Measurements from ENCODE around the gene RPL4. TPM values are rescaled to one million over a fixed set of nuclear protein-coding genes. Genes with fewer than 3 reads are reported as not detected.

The RPL4 gene
- total RNA-seq, 1 experiment from 2014 or later = 5,548 TPM

DNA sequence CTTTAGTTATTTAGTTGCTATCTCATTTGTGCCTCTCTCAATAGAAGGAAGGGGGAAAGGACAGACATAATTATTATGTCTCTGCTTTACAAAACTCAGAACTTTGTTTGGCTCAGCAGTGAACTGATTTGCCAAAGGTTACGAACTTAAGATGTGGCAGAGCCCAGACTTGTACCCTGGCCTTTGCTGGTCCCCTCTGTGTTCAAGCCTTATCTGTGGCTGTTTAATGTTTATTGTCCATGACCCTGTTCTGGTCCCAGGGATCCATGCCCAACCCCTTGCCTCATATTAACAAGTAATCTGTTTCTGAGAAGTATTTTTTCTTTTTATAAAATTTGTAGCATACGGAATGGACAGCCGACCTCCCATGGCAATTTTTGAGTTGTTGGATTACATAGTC lies 17.8 kb downstream of the RPL4 start:
- H3K9ac ChIP-seq (ENCODE audit: low read length) = no peak overlapping the region
- 0 out of 2 replicates have a peak, but pooled peaks cover 4% of the 10 kb centered on the region for H3K79me2 ChIP-seq (ENCODE audit: low read length)
- H3K9me3 ChIP-seq (ENCODE audit: low read length) = no peaks in the 10 kb centered on the region
- H3K4me2 ChIP-seq (ENCODE audit: low read depth, low read length, poor library complexity, severe bottlenecking) = no peak overlapping the region
- H3K36me3 ChIP-seq (ENCODE audit: insufficient read depth, low read length) = peaks cover 17% of the 10 kb centered on the region; the same call in 1 of the 2 replicates
- DNase-seq = no peak
- H3K9me2 ChIP-seq (replicated peaks; ENCODE audit: insufficient read depth, low read length) = no peaks in the 10 kb centered on the region
- no peak overlapping the region for H3K4me3 ChIP-seq (ENCODE audit: low read length)
- no peaks in the 10 kb centered on the region for H3K4me1 ChIP-seq (ENCODE audit: low read length)
- no peaks in the 10 kb centered on the region for H4K20me1 ChIP-seq (ENCODE audit: insufficient read depth, low read depth, low read length)
- H3K27me3 ChIP-seq (ENCODE audit: low read length) = no peaks in the 10 kb centered on the region
- H2AFZ ChIP-seq (ENCODE audit: low read length) = no peak overlapping the region
- H3K27ac ChIP-seq (ENCODE audit: low read length) = no peak overlapping the region

DNA sequence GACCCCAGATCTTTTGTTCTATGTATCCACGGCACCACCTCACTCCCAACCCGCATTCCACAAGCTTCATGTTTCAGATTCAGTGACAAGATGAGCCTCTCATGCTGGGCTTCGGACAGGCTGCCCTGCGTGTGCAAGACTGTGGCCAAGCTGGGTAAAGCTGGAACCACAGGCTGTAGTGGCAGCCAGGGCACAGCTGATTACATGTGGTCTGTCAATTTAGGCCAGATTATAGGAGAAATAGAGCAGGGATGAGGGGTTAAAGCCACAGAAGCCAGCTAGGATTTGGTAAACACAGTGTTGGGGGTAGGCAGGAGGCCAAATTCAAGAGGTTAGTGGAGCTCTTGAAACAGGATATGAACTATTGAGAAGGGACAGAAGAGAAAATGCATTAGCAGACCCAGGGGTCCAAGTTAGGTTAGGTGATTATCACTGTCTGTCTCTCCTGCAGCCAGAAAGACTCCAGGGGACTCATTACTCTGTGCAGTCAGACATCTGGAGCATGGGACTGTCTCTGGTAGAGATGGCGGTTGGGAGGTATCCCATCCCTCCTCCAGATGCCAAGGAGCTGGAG lies 20.0 kb downstream of the RPL4 start:
- no peaks in the 10 kb centered on the region for H3K9me2 ChIP-seq (replicated peaks; ENCODE audit: insufficient read depth, low read length)
- no peak overlapping the region for H3K4me2 ChIP-seq (ENCODE audit: low read depth, low read length, poor library complexity, severe bottlenecking)
- DNase-seq = no peak
- no peaks in the 10 kb centered on the region for H3K4me1 ChIP-seq (ENCODE audit: low read length)
- H3K27me3 ChIP-seq (ENCODE audit: low read length) = no peaks in the 10 kb centered on the region
- no peaks in the 10 kb centered on the region for H4K20me1 ChIP-seq (ENCODE audit: insufficient read depth, low read depth, low read length)
- no peak overlapping the region for H3K27ac ChIP-seq (ENCODE audit: low read length)
- no peak overlapping the region for H3K9ac ChIP-seq (ENCODE audit: low read length)
- peaks cover 12% of the 10 kb centered on the region; the same call in 1 of the 2 replicates for H3K79me2 ChIP-seq (ENCODE audit: low read length)
- H3K36me3 ChIP-seq (ENCODE audit: insufficient read depth, low read length) = peaks cover 12% of the 10 kb centered on the region; the same call in 1 of the 2 replicates
- H2AFZ ChIP-seq (ENCODE audit: low read length) = no peak overlapping the region
- H3K4me3 ChIP-seq (ENCODE audit: low read length) = no peak overlapping the region
- no peaks in the 10 kb centered on the region for H3K9me3 ChIP-seq (ENCODE audit: low read length)

GRCh38 chr15:66483131-66483566 lies 21.5 kb downstream of the RPL4 start:
- peaks cover 15% of the 10 kb centered on the region; the same call in 1 of the 2 replicates for H3K79me2 ChIP-seq (ENCODE audit: low read length)
- H3K9me2 ChIP-seq (replicated peaks; ENCODE audit: insufficient read depth, low read length) = no peaks in the 10 kb centered on the region
- no peak overlapping the region for H3K4me2 ChIP-seq (ENCODE audit: low read depth, low read length, poor library complexity, severe bottlenecking)
- H3K27ac ChIP-seq (ENCODE audit: low read length) = no peak overlapping the region
- H3K9ac ChIP-seq (ENCODE audit: low read length) = no peak overlapping the region
- H3K4me1 ChIP-seq (ENCODE audit: low read length) = no peaks in the 10 kb centered on the region
- H2AFZ ChIP-seq (ENCODE audit: low read length) = no peak overlapping the region
- H4K20me1 ChIP-seq (ENCODE audit: insufficient read depth, low read depth, low read length) = no peaks in the 10 kb centered on the region
- H3K27me3 ChIP-seq (ENCODE audit: low read length) = no peaks in the 10 kb centered on the region
- H3K36me3 ChIP-seq (ENCODE audit: insufficient read depth, low read length) = peaks cover 8% of the 10 kb centered on the region; the same call in 1 of the 2 replicates
- no peak overlapping the region for H3K4me3 ChIP-seq (ENCODE audit: low read length)
- H3K9me3 ChIP-seq (ENCODE audit: low read length) = no peaks in the 10 kb centered on the region
- no peak for DNase-seq

DNA sequence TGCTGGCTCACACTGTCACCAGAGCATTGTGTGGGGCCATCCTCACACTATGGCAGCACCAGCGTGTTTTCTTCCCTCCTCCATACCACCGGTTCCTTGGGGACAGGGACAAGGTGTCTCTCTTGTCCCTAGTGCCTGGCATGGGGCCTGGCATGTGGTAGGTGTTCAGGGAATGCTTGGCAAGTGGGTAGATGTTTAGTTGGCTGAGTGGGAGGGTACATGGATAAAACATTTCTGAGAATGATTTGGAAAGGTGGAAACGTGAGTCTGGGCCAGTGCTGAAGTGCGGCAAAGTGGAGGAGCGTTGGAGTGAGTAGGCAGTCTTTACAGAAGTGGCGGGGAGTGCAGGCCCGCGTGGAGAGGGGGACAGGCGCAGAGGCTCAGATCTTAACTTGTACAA lies 22.1 kb downstream of the RPL4 start:
- H3K36me3 ChIP-seq (ENCODE audit: insufficient read depth, low read length) = peaks cover 3% of the 10 kb centered on the region; the same call in 1 of the 2 replicates

GRCh38 chr15:66481107-66481856 lies 23.4 kb downstream of the RPL4 start:
- Histone ChIP-seq H3K79me2 (ENCODE audit: low read length) (peaks cover 29% of the 10 kb centered on the region), H3K27ac (ENCODE audit: low read length) (no peak overlapping the region), H3K9ac (ENCODE audit: low read length) (no peak overlapping the region), H2AFZ (ENCODE audit: low read length) (no peak overlapping the region), H3K4me3 (ENCODE audit: low read length) (no peak overlapping the region), H3K36me3 (ENCODE audit: insufficient read depth, low read length) (no peaks in the 10 kb centered on the region; the same call in 1 of the 2 replicates), H3K9me2 (replicated peaks; ENCODE audit: insufficient read depth, low read length) (no peaks in the 10 kb centered on the region), H3K4me2 (ENCODE audit: low read depth, low read length, poor library complexity, severe bottlenecking) (no peak overlapping the region), H3K9me3 (ENCODE audit: low read length) (no peaks in the 10 kb centered on the region), H4K20me1 (ENCODE audit: insufficient read depth, low read depth, low read length) (no peaks in the 10 kb centered on the region), H3K4me1 (ENCODE audit: low read length) (no peaks in the 10 kb centered on the region), H3K27me3 (ENCODE audit: low read length) (no peaks in the 10 kb centered on the region)
- DNase-seq = no peak

More for the DNA sequence above, 22.1 kb downstream of the RPL4 start:
- no peak overlapping the region for H3K4me2 ChIP-seq (ENCODE audit: low read depth, low read length, poor library complexity, severe bottlenecking)
- H2AFZ ChIP-seq (ENCODE audit: low read length) = no peak overlapping the region
- no peaks in the 10 kb centered on the region for H3K27me3 ChIP-seq (ENCODE audit: low read length)
- no peak for DNase-seq
- no peaks in the 10 kb centered on the region for H3K9me2 ChIP-seq (replicated peaks; ENCODE audit: insufficient read depth, low read length)
- no peak overlapping the region for H3K9ac ChIP-seq (ENCODE audit: low read length)
- no peaks in the 10 kb centered on the region for H3K4me1 ChIP-seq (ENCODE audit: low read length)
- H4K20me1 ChIP-seq (ENCODE audit: insufficient read depth, low read depth, low read length) = no peaks in the 10 kb centered on the region
- H3K4me3 ChIP-seq (ENCODE audit: low read length) = no peak overlapping the region
- no peaks in the 10 kb centered on the region for H3K9me3 ChIP-seq (ENCODE audit: low read length)
- H3K79me2 ChIP-seq (ENCODE audit: low read length) = peaks cover 19% of the 10 kb centered on the region
- no peak overlapping the region for H3K27ac ChIP-seq (ENCODE audit: low read length)

DNA sequence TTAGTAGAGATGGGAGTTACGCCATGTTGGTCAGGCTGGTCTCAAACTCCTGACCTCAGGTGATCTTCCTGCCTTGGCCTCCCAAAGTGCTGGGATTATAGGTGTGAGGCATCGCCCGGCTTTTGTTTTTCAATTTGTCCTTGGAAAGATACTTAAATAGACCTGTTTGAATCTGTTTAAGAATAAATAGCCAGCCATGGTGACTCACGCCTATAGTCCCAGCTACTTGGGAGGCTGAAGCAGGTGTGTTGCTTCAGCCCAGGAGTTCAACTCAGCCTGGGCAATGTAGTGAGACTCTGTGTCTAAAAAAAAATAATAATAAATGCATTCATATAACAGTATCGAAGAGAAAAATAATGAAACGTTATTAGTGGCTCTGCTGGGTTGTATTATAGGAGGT lies 24.4 kb downstream of the RPL4 start:
- no peak for DNase-seq
- Histone ChIP-seq H3K27me3 (ENCODE audit: low read length) (no peaks in the 10 kb centered on the region), H3K4me2 (ENCODE audit: low read depth, low read length, poor library complexity, severe bottlenecking) (no peak overlapping the region), H4K20me1 (ENCODE audit: insufficient read depth, low read depth, low read length) (no peaks in the 10 kb centered on the region), H3K9ac (ENCODE audit: low read length) (no peak overlapping the region), H3K4me3 (ENCODE audit: low read length) (no peak overlapping the region), H3K9me2 (replicated peaks; ENCODE audit: insufficient read depth, low read length) (no peaks in the 10 kb centered on the region), H3K27ac (ENCODE audit: low read length) (no peak overlapping the region), H3K79me2 (ENCODE audit: low read length) (peaks cover 39% of the 10 kb centered on the region), H2AFZ (ENCODE audit: low read length) (no peak overlapping the region), H3K36me3 (ENCODE audit: insufficient read depth, low read length) (no peaks in the 10 kb centered on the region), H3K9me3 (ENCODE audit: low read length) (no peaks in the 10 kb centered on the region), H3K4me1 (ENCODE audit: low read length) (no peaks in the 10 kb centered on the region)

- H3K27ac ChIP-seq (ENCODE audit: low read length) = no peak overlapping the region
- H3K27me3 ChIP-seq (ENCODE audit: low read length) = no peaks in the 10 kb centered on the region
- no peak overlapping the region for H2AFZ ChIP-seq (ENCODE audit: low read length)
- no peaks in the 10 kb centered on the region for H4K20me1 ChIP-seq (ENCODE audit: insufficient read depth, low read depth, low read length)
- H3K9ac ChIP-seq (ENCODE audit: low read length) = no peak overlapping the region
- no peak overlapping the region for H3K4me3 ChIP-seq (ENCODE audit: low read length)
- H3K4me1 ChIP-seq (ENCODE audit: low read length) = no peaks in the 10 kb centered on the region
- H3K36me3 ChIP-seq (ENCODE audit: insufficient read depth, low read length) = no peaks in the 10 kb centered on the region
- no peaks in the 10 kb centered on the region for H3K9me3 ChIP-seq (ENCODE audit: low read length)
- peaks cover 64% of the 10 kb centered on the region for H3K79me2 ChIP-seq (ENCODE audit: low read length)
- no peak overlapping the region for H3K4me2 ChIP-seq (ENCODE audit: low read depth, low read length, poor library complexity, severe bottlenecking)
- DNase-seq = no peak
- H3K9me2 ChIP-seq (replicated peaks; ENCODE audit: insufficient read depth, low read length) = no peaks in the 10 kb centered on the region
Measured at GRCh38 chr15:66477011-66477410, 27.6 kb downstream of the RPL4 start.

- Histone ChIP-seq H3K27ac (ENCODE audit: low read length) (no peak overlapping the region), H3K79me2 (ENCODE audit: low read length) (peaks cover 64% of the 10 kb centered on the region), H3K4me3 (ENCODE audit: low read length) (no peak overlapping the region), H2AFZ (ENCODE audit: low read length) (no peak overlapping the region), H3K4me1 (ENCODE audit: low read length) (no peaks in the 10 kb centered on the region), H3K4me2 (ENCODE audit: low read depth, low read length, poor library complexity, severe bottlenecking) (no peak overlapping the region), H3K27me3 (ENCODE audit: low read length) (no peaks in the 10 kb centered on the region), H4K20me1 (ENCODE audit: insufficient read depth, low read depth, low read length) (no peaks in the 10 kb centered on the region), H3K36me3 (ENCODE audit: insufficient read depth, low read length) (no peaks in the 10 kb centered on the region), H3K9me2 (replicated peaks; ENCODE audit: insufficient read depth, low read length) (no peaks in the 10 kb centered on the region), H3K9ac (ENCODE audit: low read length) (no peak overlapping the region), H3K9me3 (ENCODE audit: low read length) (no peaks in the 10 kb centered on the region)
- no peak for DNase-seq
Measured at GRCh38 chr15:66476535-66476934, 28.1 kb downstream of the RPL4 start.

Measured in Karpas-422 (cell line).